ENCODE measurements around the gene RETREG1. TPM values are rescaled to one million over a fixed set of nuclear protein-coding genes. Genes with fewer than 3 reads are reported as not detected.
A peak's percentile ranks its signal among the peaks of the same experiment; 100 is the strongest.

The RETREG1 gene
- total RNA-seq, 1 experiment from 2014 or later = 3.4 TPM

DNA sequence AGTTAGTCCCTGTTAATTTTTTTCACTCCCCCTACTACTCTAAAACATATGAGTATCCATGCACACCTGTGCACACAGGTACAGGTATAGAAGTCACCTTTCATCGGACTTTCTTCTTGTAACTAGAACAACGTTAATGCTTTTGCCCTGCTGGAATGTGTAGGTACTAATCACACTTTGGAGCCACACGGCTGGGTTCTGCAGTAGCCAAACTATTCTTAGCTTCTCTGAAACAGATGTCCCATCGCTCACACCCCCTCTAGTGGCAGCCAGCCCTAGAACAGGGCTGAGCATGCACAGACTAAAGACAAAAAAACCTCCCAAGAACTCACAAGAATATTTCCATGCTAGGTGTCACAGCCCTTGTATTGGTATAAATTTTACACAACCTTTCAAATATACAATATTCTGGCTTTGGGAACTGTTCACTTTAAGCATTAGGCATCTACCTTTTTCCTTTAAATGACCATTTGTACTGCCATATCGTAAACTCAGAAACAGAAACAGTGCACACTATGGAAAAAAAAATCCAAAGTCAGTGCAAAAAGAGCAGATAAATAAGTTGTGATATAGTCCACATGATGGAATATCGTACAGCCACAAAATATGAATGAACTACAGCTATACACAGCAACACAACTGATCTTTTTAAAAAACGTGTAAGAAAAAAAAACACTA, 64.0 kb downstream of the RETREG1 start:
- H3K14ac ChIP-seq (ENCODE audit: insufficient read depth, low read length) = no peak overlapping the region
- no CpG with 5 or more reads among the region's 7 CpGs for WGBS (ENCODE audit: extremely low coverage, insufficient read length, low lambda C conversion rate)
- no peaks in the 10 kb centered on the region for H3K9me3 ChIP-seq (ENCODE audit: control insufficient read depth, low read depth, low read length)
- no peaks in the 10 kb centered on the region for H3K9me3 Mint-ChIP-seq
- H3K27me3 ChIP-seq (ENCODE audit: insufficient read depth, low read length) = no peaks in the 10 kb centered on the region
- no peak overlapping the region for H3K18ac ChIP-seq (ENCODE audit: insufficient read length, low read depth, low read length)
- H4K5ac ChIP-seq (ENCODE audit: insufficient read length, low read depth, low read length) = no peak overlapping the region
- peaks cover 4 to 9% of the 10 kb centered on the region in 2 experiments for H3K4me1 Mint-ChIP-seq
- H3K27me3 Mint-ChIP-seq (ENCODE audit: low read depth) = no peaks in the 10 kb centered on the region
- no peak overlapping the region for H3K23ac ChIP-seq (ENCODE audit: insufficient read length, low read depth, low read length)
- no peak overlapping the region for H2BK20ac ChIP-seq (ENCODE audit: low read depth, low read length, poor library complexity, severe bottlenecking)
- no peak overlapping the region for H2BK12ac ChIP-seq (ENCODE audit: insufficient read length, low read depth, low read length)
- TF ChIP-seq, protein P1, sequence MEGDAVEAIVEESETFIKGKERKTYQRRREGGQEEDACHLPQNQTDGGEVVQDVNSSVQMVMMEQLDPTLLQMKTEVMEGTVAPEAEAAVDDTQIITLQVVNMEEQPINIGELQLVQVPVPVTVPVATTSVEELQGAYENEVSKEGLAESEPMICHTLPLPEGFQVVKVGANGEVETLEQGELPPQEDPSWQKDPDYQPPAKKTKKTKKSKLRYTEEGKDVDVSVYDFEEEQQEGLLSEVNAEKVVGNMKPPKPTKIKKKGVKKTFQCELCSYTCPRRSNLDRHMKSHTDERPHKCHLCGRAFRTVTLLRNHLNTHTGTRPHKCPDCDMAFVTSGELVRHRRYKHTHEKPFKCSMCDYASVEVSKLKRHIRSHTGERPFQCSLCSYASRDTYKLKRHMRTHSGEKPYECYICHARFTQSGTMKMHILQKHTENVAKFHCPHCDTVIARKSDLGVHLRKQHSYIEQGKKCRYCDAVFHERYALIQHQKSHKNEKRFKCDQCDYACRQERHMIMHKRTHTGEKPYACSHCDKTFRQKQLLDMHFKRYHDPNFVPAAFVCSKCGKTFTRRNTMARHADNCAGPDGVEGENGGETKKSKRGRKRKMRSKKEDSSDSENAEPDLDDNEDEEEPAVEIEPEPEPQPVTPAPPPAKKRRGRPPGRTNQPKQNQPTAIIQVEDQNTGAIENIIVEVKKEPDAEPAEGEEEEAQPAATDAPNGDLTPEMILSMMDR (conservative IDR thresholded peaks at IDR 0.05) = peak; percentile 91
- no peak overlapping the region for H4K91ac ChIP-seq (ENCODE audit: insufficient read length, low read depth, low read length)
- no peak overlapping the region for H3K4me2 ChIP-seq (ENCODE audit: insufficient read depth, insufficient read length, low read length)
- H4K8ac ChIP-seq (replicated peaks; ENCODE audit: insufficient read length, low read depth, low read length) = no peak overlapping the region
- H3K4ac ChIP-seq (ENCODE audit: low read depth, low read length) = no peak overlapping the region
- no peak overlapping the region for H2BK5ac ChIP-seq (ENCODE audit: insufficient read length, low read length)
- H3K4me1 ChIP-seq (ENCODE audit: insufficient read depth, low read length) = no peaks in the 10 kb centered on the region
- H2BK15ac ChIP-seq (ENCODE audit: low read depth, low read length) = no peak overlapping the region
- DNase-seq = peak; percentile 83
- no peaks in the 10 kb centered on the region for H3K79me2 ChIP-seq (ENCODE audit: insufficient read depth, low read length)
- no peaks in the 10 kb centered on the region for H3K79me1 ChIP-seq (ENCODE audit: insufficient read depth, low read depth, low read length, poor library complexity, severe bottlenecking)
- no peak overlapping the region for H2AFZ ChIP-seq (ENCODE audit: low read length)
- H2BK120ac ChIP-seq (ENCODE audit: low read depth, low read length, poor library complexity, severe bottlenecking) = no peak overlapping the region
- no peak overlapping the region for H3K56ac ChIP-seq (ENCODE audit: insufficient read length, low read depth, low read length)
- H3T11ph ChIP-seq (ENCODE audit: low read length) = no peak overlapping the region
- H3K4me3 Mint-ChIP-seq = no peak overlapping the region
- no peak overlapping the region for H3K9ac ChIP-seq (ENCODE audit: extremely low read depth, insufficient read length, low read length)
- no peaks in the 10 kb centered on the region for H3K36me3 Mint-ChIP-seq (ENCODE audit: insufficient read depth in 1 of 3, low read depth in 3 of 3)
- no peaks in the 10 kb centered on the region for H4K20me1 ChIP-seq (ENCODE audit: control insufficient read depth, insufficient read depth, insufficient read length)
- no peak overlapping the region for H3K27ac Mint-ChIP-seq
- no peak overlapping the region for H2AK5ac ChIP-seq (ENCODE audit: insufficient read length, low read length)
- no peaks in the 10 kb centered on the region for H3K23me2 ChIP-seq (ENCODE audit: insufficient read length, low read depth, low read length, poor library complexity, severe bottlenecking)
- no peak overlapping the region for H3K27ac ChIP-seq (ENCODE audit: insufficient read length, low read depth, low read length)
